Right kidney (tissue), 1 donor: ENCODE data around the gene PDIA2.
"Not testable (repeated sequence)": the region's sequence is repeated elsewhere in the genome, so short reads cannot be mapped to it uniquely, and the experiment has no call there.

Source experiments
- DNase-seq: peaks from one replicate; pipeline ENCODE4 v3.0.0-alpha.2; 2016

The PDIA2 gene

DNA sequence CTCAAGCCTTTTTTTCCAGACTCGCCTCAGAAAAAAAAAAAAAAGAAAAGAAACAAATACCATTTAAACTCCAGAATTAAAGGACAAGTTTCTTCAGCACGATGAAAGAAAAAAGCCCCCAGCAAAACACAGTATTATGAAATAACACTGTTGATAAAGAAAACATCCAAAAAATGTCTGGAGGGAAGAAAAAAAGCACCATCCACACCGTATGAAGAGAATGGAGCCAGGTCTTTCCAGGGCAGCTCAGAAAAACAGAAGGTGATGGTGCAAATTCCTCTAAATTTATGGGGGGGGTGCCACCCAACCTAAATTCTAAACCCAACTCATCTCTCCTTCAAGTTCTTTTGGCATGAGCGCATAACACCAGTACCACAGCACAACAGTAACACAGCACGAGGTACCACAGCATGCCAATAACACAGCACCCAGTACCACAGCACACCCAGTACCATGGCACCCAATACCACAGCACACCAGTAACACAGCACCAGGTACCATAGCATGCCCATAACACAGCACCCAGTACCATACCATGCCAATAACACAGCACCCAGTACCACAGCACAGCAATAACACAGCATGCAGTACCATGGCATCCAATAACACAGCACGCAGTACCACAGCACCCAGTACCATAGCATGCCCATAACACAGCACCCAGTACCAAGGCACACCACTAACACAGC, 50.6 kb downstream of the PDIA2 start:
- DNase-seq: no peak

- DNase-seq: not testable (repeated sequence)
Observed at GRCh38 chr16:334164-334832, 51.3 kb downstream of the PDIA2 start.

- DNase-seq: not testable (repeated sequence)
Observed at GRCh38 chr16:334861-335632, 52.1 kb downstream of the PDIA2 start.

GRCh38 chr16:336269-336668, 53.3 kb downstream of the PDIA2 start:
- DNase-seq: no peak
